Brain microvascular endothelial cell (primary cell): ENCODE data around the gene CDC42SE2.
"Not testable (repeated sequence)": the region's sequence is repeated elsewhere in the genome, so short reads cannot be mapped to it uniquely, and the experiment has no call there.

ENCODE experiments used
- DNase-seq: peaks from one replicate; pipeline ENCODE4 v3.0.0-alpha.2; 2020
- H3K27ac ChIP-seq: fragments of 250-450 bp; sonication (Bioruptor Pico); 2 replicates; pipeline ENCODE4 v1.5.1; 2020; ENCODE audit warnings: mild to moderate bottlenecking, moderate library complexity
- H3K27me3 ChIP-seq: fragments of 250-450 bp; sonication (Bioruptor Pico); replicated peaks from 2 replicates; pipeline ENCODE4 v1.5.1; 2020; ENCODE audit warnings: mild to moderate bottlenecking
- H3K36me3 ChIP-seq: fragments of 250-450 bp; sonication (Bioruptor Pico); replicated peaks from 2 replicates; pipeline ENCODE4 v1.5.1; 2020; ENCODE audit warnings: mild to moderate bottlenecking
- H3K4me3 ChIP-seq: 2 replicates; pipeline ENCODE4 v1.5.1; 2011; ENCODE audit warnings: low read depth, mild to moderate bottlenecking, control low read depth, low read length, moderate library complexity
- CTCF ChIP-seq: IDR thresholded peaks from 2 replicates; pipeline ENCODE4 v1.5.1; 2011; ENCODE audit warnings: low read depth, mild to moderate bottlenecking, moderate library complexity, low read length, control low read depth, inconsistent platforms; ENCODE audit errors: missing control alignments
- in situ Hi-C: cut with HindIII; loops from 2 replicates; pipeline ENCODE4 v1.10.0; 2017; ENCODE audit warnings: low sequenced_read_pairs, low pct_ligation_motif_present

The CDC42SE2 gene

DNA sequence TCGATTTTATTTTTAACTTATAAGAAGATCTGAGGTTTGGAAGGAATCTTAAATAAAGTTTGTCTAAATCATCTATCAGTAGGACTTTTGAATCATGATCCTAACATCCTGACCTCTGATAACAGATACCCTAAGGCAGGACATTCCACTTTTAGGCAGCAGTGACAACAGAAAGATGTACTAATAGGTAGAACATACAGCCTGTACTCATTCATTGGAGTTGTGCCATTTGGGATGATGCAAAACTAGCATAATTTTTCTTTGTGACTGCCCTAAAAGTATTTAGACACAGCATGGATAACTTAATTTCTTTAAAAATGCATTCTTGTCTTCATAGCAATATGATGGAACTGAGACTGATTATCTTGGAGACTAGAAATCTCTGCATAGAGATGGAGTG lies 39.7 kb downstream of the CDC42SE2 start:
- no peak overlapping the region for H3K27ac ChIP-seq
- in situ Hi-C loops = no loop called here
- H3K36me3 ChIP-seq = no peaks in the 10 kb centered on the region
- DNase-seq = no peak
- no peak for TF ChIP-seq CTCF
- no peaks in the 10 kb centered on the region for H3K27me3 ChIP-seq
- H3K4me3 ChIP-seq = no peak overlapping the region

GRCh38 chr5:131304414-131304813 lies 40.6 kb downstream of the CDC42SE2 start:
- no peaks in the 10 kb centered on the region for H3K27me3 ChIP-seq
- no peaks in the 10 kb centered on the region for H3K36me3 ChIP-seq
- no peak overlapping the region for H3K27ac ChIP-seq
- DNase-seq = no peak
- TF ChIP-seq CTCF = no peak
- H3K4me3 ChIP-seq = no peak overlapping the region
- in situ Hi-C loops = no loop called here

DNA sequence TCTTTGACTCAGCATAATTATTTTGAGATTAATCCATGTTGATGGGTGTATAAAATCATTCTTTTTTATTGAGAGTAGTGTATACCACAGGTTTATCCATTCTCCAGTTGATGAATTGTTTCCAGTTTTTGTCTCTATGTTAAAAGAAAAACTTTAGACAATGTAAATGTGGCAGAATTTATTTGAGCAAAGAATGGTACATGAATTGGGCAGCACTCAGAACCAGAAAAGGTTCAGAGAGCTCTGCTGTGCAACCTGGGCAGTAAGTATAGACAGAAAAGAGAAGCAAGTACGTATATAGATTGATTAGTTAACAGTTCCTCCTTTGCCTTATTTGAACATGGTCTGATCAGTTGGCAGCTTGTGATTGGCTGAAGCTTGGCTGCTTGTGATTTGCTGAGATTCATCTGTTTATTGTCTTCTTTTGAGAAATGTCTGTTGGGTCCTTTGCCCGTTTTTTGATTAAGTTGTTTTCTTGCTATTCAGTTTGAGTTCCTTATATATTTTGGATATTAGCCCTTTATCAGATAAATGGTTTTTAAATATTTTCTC lies 41.4 kb downstream of the CDC42SE2 start:
- Histone ChIP-seq H3K36me3 (no peaks in the 10 kb centered on the region), H3K27ac (no peak overlapping the region), H3K4me3 (no peak overlapping the region), H3K27me3 (no peaks in the 10 kb centered on the region)
- in situ Hi-C loops = no loop called here
- TF ChIP-seq CTCF = no peak
- DNase-seq = no peak

DNA sequence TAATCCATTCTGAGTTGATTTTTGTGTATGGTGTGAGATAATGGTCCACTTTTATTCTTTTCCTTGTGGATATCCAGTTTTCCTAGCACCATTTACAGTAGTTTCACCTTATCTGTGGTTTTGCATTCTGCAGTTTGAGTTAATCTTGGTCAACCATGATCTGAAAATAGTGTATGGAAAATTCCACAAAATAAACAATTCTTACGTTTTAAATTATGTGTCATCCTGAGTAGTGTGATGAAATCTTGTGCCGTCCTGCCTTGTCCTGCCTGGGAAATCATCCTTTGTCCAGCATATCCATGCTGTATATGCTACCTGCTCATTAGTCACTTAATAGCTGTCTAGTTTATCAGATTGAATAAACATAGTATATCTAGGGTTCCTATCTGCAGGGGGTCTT lies 42.1 kb downstream of the CDC42SE2 start:
- peak; percentile 78 for DNase-seq
- in situ Hi-C loops = no loop called here
- Histone ChIP-seq H3K27me3 (no peaks in the 10 kb centered on the region), H3K4me3 (no peak overlapping the region), H3K27ac (peak overlapping the region; percentile 82), H3K36me3 (no peaks in the 10 kb centered on the region)
- no peak for TF ChIP-seq CTCF

DNA sequence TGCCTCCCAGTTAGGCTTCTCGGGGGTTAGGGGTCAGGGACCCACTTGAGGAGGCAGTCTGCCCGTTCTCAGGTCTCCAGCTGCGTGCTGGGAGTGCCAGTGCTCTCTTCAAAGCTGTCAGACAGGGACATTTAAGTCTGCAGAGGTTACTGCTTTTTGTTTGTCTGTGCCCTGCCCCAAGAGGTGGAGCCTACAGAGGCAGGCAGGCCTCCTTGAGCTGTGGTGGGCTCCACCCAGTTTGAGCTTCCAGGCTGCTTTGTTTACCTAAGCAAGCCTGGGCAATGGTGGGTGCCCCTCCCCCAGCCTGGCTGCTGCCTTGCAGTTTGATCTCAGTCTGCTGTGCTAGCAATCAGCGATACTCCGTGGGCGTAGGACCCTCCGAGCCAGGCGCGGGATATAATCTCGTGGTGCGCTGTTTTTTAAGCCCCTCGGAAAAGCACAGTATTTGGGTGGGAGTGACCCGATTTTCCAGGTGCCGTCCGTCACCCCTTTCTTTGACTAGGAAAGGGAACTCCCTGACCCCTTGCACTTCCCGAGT lies 48.5 kb downstream of the CDC42SE2 start:
- H3K36me3 ChIP-seq, H3K27ac ChIP-seq, H3K4me3 ChIP-seq, H3K27me3 ChIP-seq, DNase-seq, in situ Hi-C loops: not testable (repeated sequence)

- TF ChIP-seq CTCF = no peak
- no peak overlapping the region for H3K27ac ChIP-seq
- in situ Hi-C loops = no loop called here
- DNase-seq = no peak
- no peaks in the 10 kb centered on the region for H3K36me3 ChIP-seq
- no peaks in the 10 kb centered on the region for H3K27me3 ChIP-seq
- no peak overlapping the region for H3K4me3 ChIP-seq
Observed at GRCh38 chr5:131316026-131316425, 52.2 kb downstream of the CDC42SE2 start.
